HuH-7 (cell line): ENCODE data around the gene RBFOX2.

Experiments used
- DNase-seq: peaks from one replicate; pipeline ENCODE4 v3.0.0; 2011; ENCODE audit warnings: low spot score

Gene RBFOX2

GRCh38 chr22:35896111-35896705, 132.4 kb downstream of the RBFOX2 start:
- no peak for DNase-seq

DNA sequence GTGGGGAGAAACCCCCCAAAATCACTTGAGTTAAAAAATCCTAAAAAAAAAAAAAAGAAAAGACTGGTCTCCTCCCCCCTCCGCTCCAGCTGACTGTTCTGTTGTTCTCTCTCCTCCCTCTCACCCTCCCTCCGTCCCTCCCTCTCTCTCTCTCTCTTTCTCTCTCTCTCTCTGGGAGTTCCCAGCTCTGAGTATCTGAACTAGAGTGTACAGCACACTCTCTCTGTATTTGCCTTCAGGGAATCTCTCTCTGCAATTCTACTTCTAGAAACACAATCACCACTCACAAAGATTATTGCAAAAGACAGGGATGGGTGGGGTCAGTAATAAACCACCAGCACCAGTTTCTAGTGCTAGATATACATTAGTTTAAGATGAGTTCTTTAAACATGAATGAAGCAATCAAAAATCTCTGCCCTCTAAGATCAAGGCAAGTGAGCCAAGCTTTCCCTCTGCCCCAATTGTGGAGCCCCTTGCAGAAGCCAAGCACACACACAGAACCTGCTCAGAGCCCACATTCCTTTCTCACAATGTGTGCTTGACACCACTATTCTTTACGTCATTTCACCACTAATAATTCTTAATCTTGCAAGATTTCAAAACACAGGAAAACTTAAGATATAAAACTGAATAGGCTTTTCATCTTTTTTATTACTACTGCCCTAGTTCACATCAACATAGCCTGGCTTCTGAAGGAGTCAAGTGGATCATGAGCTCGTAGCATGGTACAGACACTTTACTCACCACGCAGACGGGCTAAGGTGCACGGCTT, 133.5 kb downstream of the RBFOX2 start:
- peak; percentile 20 for DNase-seq

GRCh38 chr22:35894464-35894878, 134.2 kb downstream of the RBFOX2 start:
- no peak for DNase-seq

DNA sequence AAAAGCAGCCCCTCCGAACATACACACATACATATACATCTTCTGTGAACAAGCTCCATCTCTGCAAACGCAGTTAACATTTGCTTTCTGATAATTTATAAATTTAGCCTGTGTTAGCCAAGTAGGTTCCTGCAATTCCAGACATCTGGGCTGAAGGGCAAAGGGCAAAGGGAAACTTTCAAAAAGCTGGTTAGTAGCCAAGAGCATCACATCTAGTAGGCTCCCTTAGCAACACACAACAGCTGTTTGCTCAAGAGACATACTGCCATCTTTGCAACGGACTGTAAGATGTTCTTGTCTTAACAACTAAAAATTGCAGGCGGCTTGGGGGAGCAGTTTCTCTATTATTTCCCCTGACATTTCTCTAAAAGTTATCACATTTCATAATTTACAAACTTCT, 134.9 kb downstream of the RBFOX2 start:
- no peak for DNase-seq

- DNase-seq = no peak
These were observed 136.4 kb downstream of the RBFOX2 start for GRCh38 chr22:35892192-35892591.

DNA sequence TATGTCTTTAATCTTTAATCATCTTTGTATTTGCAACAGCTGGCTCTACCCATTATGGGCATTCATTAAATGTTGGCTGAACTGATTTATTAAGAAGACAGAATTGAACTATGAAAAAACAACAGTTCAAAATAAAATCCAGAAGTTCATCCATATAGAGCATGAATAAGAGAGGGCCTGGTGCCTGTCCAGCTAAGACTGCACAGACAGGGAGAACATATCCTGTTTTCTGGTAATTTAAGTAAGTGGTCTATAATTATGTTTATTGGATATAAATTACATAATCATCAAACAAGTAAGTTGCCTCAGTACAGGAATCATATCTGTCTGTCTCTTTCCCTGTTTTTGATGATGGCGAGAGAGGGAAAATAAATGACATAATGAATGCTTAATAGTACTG, 137.2 kb downstream of the RBFOX2 start:
- no peak for DNase-seq

- DNase-seq = no peak
These were observed 139.6 kb downstream of the RBFOX2 start for GRCh38 chr22:35889071-35889470.

GRCh38 chr22:35888181-35888870, 140.3 kb downstream of the RBFOX2 start:
- DNase-seq = no peak

- DNase-seq = no peak
These were observed 141.2 kb downstream of the RBFOX2 start for GRCh38 chr22:35887296-35887875.

DNA sequence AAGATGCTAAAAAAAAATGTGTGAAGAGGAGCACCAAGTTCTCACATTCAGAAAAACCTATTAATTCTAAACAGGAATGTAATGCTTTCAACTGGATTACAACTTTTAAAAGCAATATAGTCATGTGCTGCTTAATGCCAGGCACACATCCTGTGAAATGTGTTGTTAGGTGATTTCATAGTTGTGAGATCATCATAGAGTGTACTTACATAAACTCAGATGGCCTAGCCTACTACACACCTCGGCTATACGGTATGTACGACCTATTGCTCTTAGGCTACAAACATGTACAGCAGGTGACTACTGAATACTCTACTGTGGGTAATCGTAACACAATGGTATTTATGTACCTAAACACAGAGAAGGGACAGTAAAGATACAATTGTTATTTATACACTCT, 142.3 kb downstream of the RBFOX2 start:
- DNase-seq = no peak

DNA sequence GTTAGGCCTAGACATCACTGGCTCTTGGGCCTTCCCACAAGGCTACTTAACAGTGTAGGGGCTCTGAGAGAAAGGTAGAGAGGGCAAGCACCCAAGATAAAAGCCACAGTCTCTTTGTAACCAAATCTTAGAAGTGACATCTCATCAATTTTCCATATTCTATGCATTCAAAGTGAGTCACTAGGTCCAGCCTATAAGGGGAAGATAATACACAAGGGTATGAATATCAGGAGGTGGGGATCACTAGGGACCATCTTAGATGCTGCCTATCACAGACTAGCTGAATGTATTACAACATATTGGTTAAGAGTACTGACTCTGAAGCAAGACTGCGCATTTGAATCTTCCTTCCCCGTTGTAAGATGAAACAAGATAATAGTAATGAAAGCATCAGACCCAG, 144.1 kb downstream of the RBFOX2 start:
- DNase-seq = no peak

GRCh38 chr22:35883031-35883620, 145.5 kb downstream of the RBFOX2 start:
- DNase-seq = no peak

DNA sequence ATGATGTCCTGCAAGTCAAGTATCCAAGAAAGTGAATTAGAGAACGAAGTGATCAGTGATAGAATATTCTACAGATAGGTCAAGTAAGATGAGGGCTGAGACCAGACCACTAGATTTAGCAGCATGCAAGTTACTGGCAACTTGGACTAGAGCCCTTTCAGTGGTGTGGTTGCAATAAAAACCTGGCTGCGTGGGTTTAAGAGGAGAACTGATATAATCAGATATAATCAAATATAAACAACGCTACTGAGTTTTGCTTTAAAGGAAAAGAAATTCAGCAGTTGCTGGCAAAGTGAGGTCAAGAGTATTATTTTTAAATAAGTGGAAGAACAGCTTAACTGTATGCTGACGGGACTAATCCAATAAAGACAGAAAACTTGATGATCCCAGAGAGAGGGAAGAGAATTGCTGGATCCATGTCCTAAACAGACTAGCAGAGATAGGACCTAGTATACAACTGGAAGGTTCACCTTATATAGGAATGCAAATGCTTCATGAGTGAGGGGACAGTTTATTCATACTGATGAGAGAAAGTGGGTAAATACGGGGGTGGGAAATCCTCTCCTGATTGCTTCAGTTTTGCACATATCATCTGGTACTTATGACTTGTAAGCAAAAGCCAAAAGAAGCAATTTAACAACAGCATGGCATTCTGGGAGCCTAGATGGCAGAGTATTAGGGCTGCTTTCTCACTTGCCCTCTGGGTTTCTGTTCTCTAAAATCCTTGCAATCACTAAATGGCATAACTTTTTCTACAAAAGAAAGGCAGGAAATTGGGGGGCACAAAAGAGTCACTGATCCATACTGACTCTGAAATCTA, 146.2 kb downstream of the RBFOX2 start:
- DNase-seq = no peak

DNA sequence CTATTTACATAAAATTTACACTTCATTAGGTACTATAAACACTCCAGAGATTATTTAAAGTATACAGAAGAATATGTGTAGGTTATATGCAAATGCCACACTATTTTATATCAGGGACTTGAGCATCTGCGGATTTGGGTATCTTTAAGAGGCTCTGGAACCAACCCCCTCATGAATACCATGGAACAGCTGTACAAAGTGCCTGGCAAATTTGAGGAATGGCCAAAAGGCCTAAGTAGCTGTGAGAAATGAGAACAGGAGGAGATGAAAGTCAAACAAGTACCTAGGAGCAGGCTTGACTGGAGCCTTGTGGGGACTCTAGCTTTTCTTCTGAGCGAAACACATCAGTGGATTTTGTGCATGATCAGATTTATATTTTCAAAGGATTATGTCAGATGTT, 149.3 kb downstream of the RBFOX2 start:
- no peak for DNase-seq

DNA sequence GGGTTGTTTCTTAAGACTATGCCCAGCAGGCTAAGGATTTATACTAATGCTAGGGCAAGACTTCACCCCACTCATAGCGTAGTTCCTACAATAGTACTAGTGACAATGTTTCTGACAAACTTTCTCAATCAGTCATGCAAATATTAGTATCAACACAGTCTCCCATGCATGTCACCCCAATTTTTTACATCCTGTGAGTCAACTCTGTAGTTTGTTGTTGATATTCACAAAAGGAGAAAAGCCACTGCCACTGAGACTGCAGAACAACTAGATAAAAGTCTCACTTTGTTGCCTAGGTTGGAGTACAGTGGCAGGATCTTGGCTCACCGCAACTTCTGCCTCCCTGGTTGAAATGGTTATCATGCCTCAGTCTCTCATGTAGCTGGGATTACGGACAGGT, 155.2 kb downstream of the RBFOX2 start:
- DNase-seq = no peak

- DNase-seq = no peak
These were observed 156.2 kb downstream of the RBFOX2 start for GRCh38 chr22:35872451-35872850.

DNA sequence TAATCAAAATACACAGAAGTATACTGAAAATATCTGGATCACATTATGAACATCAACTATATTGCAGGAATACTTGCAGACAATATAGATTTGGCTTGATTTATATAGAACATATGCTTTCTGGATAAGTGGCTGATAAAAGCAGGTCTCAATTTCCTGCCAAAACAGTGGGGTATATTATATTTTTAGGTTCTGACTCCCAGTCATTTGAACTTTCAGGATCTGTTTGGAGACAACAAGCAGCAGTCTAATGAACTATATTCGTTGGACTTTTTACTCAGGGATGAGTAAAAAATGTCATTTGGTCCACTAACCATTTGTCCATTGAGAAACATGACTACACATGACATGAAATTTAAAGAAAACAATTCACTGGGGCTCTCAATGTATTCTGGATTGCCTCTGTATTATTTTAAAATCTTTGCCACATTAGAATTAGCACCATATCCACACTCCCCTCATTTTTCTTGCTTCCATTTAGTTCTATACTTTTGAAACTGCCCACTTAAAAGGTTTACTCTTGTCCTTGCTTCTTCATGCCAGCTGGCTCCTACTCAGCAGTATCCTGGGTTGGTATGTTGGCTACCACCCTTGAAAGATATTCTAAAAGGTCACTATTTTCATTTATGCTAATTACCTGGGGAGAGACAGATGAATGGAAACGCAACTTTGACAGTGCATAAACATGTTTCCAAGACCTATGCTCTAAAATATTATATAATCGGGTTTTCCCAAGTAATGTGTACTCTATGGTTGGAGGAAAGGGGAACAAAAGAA, 157.9 kb downstream of the RBFOX2 start:
- no peak for DNase-seq

DNA sequence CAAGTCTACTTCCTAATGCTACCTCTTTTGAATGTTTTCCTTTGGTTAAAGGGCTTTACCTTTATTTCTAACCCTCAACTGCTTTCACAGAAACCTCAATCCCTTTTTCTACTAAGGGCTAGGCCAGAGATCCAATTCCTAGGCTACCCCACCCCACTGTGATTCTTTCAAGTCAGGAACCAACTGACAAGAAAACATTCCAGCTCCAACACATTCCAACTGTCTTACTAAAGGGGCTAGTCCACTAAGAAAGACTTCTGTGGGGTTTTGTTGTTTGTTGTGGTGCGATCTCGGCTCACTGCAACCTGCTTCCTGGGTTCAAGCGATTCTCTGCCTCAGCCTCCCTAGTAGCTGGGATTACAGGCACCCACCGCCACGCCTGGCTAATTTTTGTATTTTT, 159.7 kb downstream of the RBFOX2 start:
- DNase-seq = no peak

GRCh38 chr22:35866651-35867050, 162.0 kb downstream of the RBFOX2 start:
- DNase-seq = no peak

- DNase-seq = no peak
These were observed 164.0 kb downstream of the RBFOX2 start for GRCh38 chr22:35864545-35865165.
